ENCODE results near the gene RPL37.

DNA sequence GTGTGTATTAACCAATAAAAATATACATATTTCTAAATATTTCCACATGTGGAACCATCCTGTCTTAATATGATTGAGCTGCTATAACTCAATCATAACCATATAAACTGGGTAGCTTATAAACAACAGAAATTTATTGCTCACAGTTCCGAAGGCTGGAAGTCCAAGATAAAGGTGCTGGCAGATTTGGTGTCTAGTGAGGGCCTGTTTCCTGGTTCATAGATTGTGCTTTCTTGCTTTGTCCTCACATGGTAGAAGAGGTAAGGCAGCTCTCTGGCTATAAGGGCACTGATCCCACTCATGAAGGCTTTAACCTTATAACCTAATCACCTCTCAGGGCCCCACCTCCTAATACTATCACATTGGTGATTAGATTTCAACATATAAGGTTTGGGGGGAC lies 22.9 kb downstream of the RPL37 start:
- TF ChIP-seq, protein P1, sequence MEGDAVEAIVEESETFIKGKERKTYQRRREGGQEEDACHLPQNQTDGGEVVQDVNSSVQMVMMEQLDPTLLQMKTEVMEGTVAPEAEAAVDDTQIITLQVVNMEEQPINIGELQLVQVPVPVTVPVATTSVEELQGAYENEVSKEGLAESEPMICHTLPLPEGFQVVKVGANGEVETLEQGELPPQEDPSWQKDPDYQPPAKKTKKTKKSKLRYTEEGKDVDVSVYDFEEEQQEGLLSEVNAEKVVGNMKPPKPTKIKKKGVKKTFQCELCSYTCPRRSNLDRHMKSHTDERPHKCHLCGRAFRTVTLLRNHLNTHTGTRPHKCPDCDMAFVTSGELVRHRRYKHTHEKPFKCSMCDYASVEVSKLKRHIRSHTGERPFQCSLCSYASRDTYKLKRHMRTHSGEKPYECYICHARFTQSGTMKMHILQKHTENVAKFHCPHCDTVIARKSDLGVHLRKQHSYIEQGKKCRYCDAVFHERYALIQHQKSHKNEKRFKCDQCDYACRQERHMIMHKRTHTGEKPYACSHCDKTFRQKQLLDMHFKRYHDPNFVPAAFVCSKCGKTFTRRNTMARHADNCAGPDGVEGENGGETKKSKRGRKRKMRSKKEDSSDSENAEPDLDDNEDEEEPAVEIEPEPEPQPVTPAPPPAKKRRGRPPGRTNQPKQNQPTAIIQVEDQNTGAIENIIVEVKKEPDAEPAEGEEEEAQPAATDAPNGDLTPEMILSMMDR (IDR thresholded peaks at IDR 0.05) = no peak
- TF ChIP-seq, protein P2, sequence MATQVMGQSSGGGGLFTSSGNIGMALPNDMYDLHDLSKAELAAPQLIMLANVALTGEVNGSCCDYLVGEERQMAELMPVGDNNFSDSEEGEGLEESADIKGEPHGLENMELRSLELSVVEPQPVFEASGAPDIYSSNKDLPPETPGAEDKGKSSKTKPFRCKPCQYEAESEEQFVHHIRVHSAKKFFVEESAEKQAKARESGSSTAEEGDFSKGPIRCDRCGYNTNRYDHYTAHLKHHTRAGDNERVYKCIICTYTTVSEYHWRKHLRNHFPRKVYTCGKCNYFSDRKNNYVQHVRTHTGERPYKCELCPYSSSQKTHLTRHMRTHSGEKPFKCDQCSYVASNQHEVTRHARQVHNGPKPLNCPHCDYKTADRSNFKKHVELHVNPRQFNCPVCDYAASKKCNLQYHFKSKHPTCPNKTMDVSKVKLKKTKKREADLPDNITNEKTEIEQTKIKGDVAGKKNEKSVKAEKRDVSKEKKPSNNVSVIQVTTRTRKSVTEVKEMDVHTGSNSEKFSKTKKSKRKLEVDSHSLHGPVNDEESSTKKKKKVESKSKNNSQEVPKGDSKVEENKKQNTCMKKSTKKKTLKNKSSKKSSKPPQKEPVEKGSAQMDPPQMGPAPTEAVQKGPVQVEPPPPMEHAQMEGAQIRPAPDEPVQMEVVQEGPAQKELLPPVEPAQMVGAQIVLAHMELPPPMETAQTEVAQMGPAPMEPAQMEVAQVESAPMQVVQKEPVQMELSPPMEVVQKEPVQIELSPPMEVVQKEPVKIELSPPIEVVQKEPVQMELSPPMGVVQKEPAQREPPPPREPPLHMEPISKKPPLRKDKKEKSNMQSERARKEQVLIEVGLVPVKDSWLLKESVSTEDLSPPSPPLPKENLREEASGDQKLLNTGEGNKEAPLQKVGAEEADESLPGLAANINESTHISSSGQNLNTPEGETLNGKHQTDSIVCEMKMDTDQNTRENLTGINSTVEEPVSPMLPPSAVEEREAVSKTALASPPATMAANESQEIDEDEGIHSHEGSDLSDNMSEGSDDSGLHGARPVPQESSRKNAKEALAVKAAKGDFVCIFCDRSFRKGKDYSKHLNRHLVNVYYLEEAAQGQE (IDR thresholded peaks at IDR 0.05; ENCODE audit: insufficient read depth in 1 of 2, low read depth in 2 of 2, low read length in 1 of 2) = no peak
